Osteocyte (in vitro differentiated cells): ENCODE measurements around the gene WIF1. TPM values are rescaled to one million over a fixed set of nuclear protein-coding genes. Genes with fewer than 3 reads are reported as not detected.

Experiments
- DNase-seq: peaks from one replicate; pipeline ENCODE4 v3.0.0; 2021; ENCODE audit warnings: mixed read lengths; ENCODE audit not compliant: unreplicated experiment; ENCODE audit errors: extremely low spot score
- H3K27ac Mint-ChIP-seq: one replicate; pipeline ENCODE4 v1.8.0; 2021; ENCODE audit warnings: mild to moderate bottlenecking, mixed read lengths; ENCODE audit not compliant: unreplicated experiment
- H3K27me3 Mint-ChIP-seq: one replicate; pipeline ENCODE4 v1.8.0; 2021; ENCODE audit warnings: mixed read lengths; ENCODE audit not compliant: unreplicated experiment
- H3K36me3 Mint-ChIP-seq: one replicate; pipeline ENCODE4 v1.8.0; 2021; ENCODE audit warnings: mixed read lengths; ENCODE audit not compliant: unreplicated experiment
- H3K4me1 Mint-ChIP-seq: one replicate; pipeline ENCODE4 v1.8.0; 2021; ENCODE audit warnings: mixed read lengths; ENCODE audit not compliant: unreplicated experiment
- H3K4me3 Mint-ChIP-seq: one replicate; pipeline ENCODE4 v1.8.0; 2021; ENCODE audit warnings: mild to moderate bottlenecking, moderate library complexity, mixed read lengths; ENCODE audit not compliant: unreplicated experiment
- H3K9me3 Mint-ChIP-seq: one replicate; pipeline ENCODE4 v1.8.0; 2021; ENCODE audit warnings: mixed read lengths; ENCODE audit not compliant: unreplicated experiment
- CTCF ChIP-seq: fragments of 200-600 bp; sonication (generic); IDR thresholded peaks from 2 replicates; pipeline ENCODE4 v1.5.0; 2021; ENCODE audit warnings: antibody characterized with exemption, mild to moderate bottlenecking, moderate library complexity
- total RNA-seq: library from RNA; stranded (reverse); gene quantifications from 2 replicates; pipeline ENCODE4 v1.2.1, GENCODE V29; 2021

The WIF1 gene
- total RNA-seq, 1 donor from 2014 or later, result not detected

- Mint-ChIP-seq H3K27me3 (peaks cover 53% of the 10 kb centered on the region), H3K4me3 (no peak overlapping the region), H3K36me3 (no peaks in the 10 kb centered on the region), H3K9me3 (no peaks in the 10 kb centered on the region), H3K4me1 (no peaks in the 10 kb centered on the region), H3K27ac (no peak overlapping the region)
- no peak for DNase-seq
- no peak for TF ChIP-seq CTCF
Measured at GRCh38 chr12:65055859-65056258, 65.2 kb downstream of the WIF1 start.

- no peaks in the 10 kb centered on the region for H3K9me3 Mint-ChIP-seq
- DNase-seq, result no peak
- no peaks in the 10 kb centered on the region for H3K4me1 Mint-ChIP-seq
- no peaks in the 10 kb centered on the region for H3K36me3 Mint-ChIP-seq
- TF ChIP-seq CTCF, result no peak
- H3K27ac Mint-ChIP-seq, result no peak overlapping the region
- H3K27me3 Mint-ChIP-seq, result peaks cover 65% of the 10 kb centered on the region
- no peak overlapping the region for H3K4me3 Mint-ChIP-seq
Measured at GRCh38 chr12:65051218-65051617, 69.9 kb downstream of the WIF1 start.

GRCh38 chr12:65045269-65045668 lies 75.8 kb downstream of the WIF1 start:
- H3K9me3 Mint-ChIP-seq, result no peaks in the 10 kb centered on the region
- DNase-seq, result no peak
- H3K36me3 Mint-ChIP-seq, result no peaks in the 10 kb centered on the region
- H3K4me3 Mint-ChIP-seq, result no peak overlapping the region
- H3K4me1 Mint-ChIP-seq, result no peaks in the 10 kb centered on the region
- no peak for TF ChIP-seq CTCF
- H3K27ac Mint-ChIP-seq, result no peak overlapping the region
- peaks cover 31% of the 10 kb centered on the region for H3K27me3 Mint-ChIP-seq

- no peak overlapping the region for H3K4me3 Mint-ChIP-seq
- H3K27me3 Mint-ChIP-seq, result peaks cover 8% of the 10 kb centered on the region
- no peak overlapping the region for H3K27ac Mint-ChIP-seq
Measured at GRCh38 chr12:65039301-65039700, 81.8 kb downstream of the WIF1 start.

GRCh38 chr12:65025136-65025535 lies 96.0 kb downstream of the WIF1 start:
- H3K27me3 Mint-ChIP-seq, result peaks cover 27% of the 10 kb centered on the region
- no peaks in the 10 kb centered on the region for H3K4me1 Mint-ChIP-seq
- no peak for DNase-seq
- H3K27ac Mint-ChIP-seq, result no peak overlapping the region
- H3K9me3 Mint-ChIP-seq, result peaks cover 10% of the 10 kb centered on the region
- no peaks in the 10 kb centered on the region for H3K36me3 Mint-ChIP-seq
- TF ChIP-seq CTCF, result no peak
- H3K4me3 Mint-ChIP-seq, result no peak overlapping the region

More at GRCh38 chr12:65039301-65039700, 81.8 kb downstream of the WIF1 start:
- Mint-ChIP-seq H3K9me3 (peaks cover 11% of the 10 kb centered on the region), H3K4me1 (no peaks in the 10 kb centered on the region), H3K36me3 (no peaks in the 10 kb centered on the region)
- no peak for DNase-seq
- no peak for TF ChIP-seq CTCF
